Activated T-cell treated with anti-CD3 and anti-CD28 coated beads, Interleukin-2, amount 50 U/mL, for 72 hours (primary cell): Measurements from ENCODE around the gene FOXP1. TPM values are rescaled to one million over a fixed set of nuclear protein-coding genes. Genes with fewer than 3 reads are reported as not detected.

ENCODE experiments used
- ATAC-seq, 2 donors: fragments of 150-1000 bp; cut with Tn5 transposase; replicated peaks in 1 of 2; 2 replicates each; pipeline ENCODE4 v1.10.0; 2021; ENCODE audit warnings: moderate library complexity in 2 of 2, mild to moderate bottlenecking in 1 of 2
- DNase-seq, 2 donors: peaks; one replicate each; pipeline ENCODE4 v3.0.0; 2021 to 2022; ENCODE audit warnings: mixed read lengths in 1 of 2
- H3K27ac Mint-ChIP-seq: one replicate; pipeline ENCODE4 v1.8.0; 2022; ENCODE audit warnings: mild to moderate bottlenecking, moderate library complexity, mixed read lengths
- H3K27me3 Mint-ChIP-seq: one replicate; pipeline ENCODE4 v1.8.0; 2022; ENCODE audit warnings: low read depth, mixed read lengths
- H3K36me3 Mint-ChIP-seq, 2 donors: one replicate each; pipeline ENCODE4 v1.8.0; 2022; ENCODE audit warnings: mixed read lengths in 2 of 2, mild to moderate bottlenecking in 1 of 2; ENCODE audit not compliant: insufficient read depth in 2 of 2
- H3K4me1 Mint-ChIP-seq: one replicate; pipeline ENCODE4 v1.8.0; 2022; ENCODE audit warnings: low read depth, mixed read lengths
- H3K4me3 Mint-ChIP-seq, 2 donors: one replicate each; pipeline ENCODE4 v1.8.0; 2022; ENCODE audit warnings: mild to moderate bottlenecking in 2 of 2, mixed read lengths in 2 of 2, moderate library complexity in 2 of 2
- H3K9me3 Mint-ChIP-seq, 2 donors: one replicate each; pipeline ENCODE4 v1.8.0; 2022; ENCODE audit warnings: mixed read lengths in 2 of 2
- total RNA-seq, 2 donors: library from RNA; stranded (reverse); gene quantifications; one replicate each; pipeline ENCODE4 v1.2.3, GENCODE V29; 2022

Gene FOXP1
- total RNA-seq, 2 donors from 2014 or later, result 124 to 156 TPM

GRCh38 chr3:71166339-71167240 lies 416.9 kb downstream of the FOXP1 start:
- Mint-ChIP-seq H3K27ac (no peak overlapping the region), H3K36me3 (peaks cover 8 to 18% of the 10 kb centered on the region in 2 donors), H3K4me3 (no peak overlapping the region), H3K4me1 (peaks cover 49% of the 10 kb centered on the region), H3K9me3 (peaks cover 3 to 4% of the 10 kb centered on the region in 2 donors), H3K27me3 (no peaks in the 10 kb centered on the region)
- no peak for DNase-seq
- no peak for ATAC-seq

GRCh38 chr3:71164881-71165280 lies 418.6 kb downstream of the FOXP1 start:
- Mint-ChIP-seq H3K27me3 (no peaks in the 10 kb centered on the region), H3K4me3 (no peak overlapping the region), H3K27ac (no peak overlapping the region), H3K4me1 (peaks cover 65% of the 10 kb centered on the region), H3K36me3 (peaks cover 19 to 30% of the 10 kb centered on the region in 2 donors), H3K9me3 (peaks cover 10 to 11% of the 10 kb centered on the region in 2 donors)
- ATAC-seq (no peak), DNase-seq (no peak)

- ATAC-seq (no peak), DNase-seq (no peak)
- Mint-ChIP-seq H3K9me3 (peaks cover 10 to 11% of the 10 kb centered on the region in 2 donors), H3K36me3 (peaks cover 19 to 35% of the 10 kb centered on the region in 2 donors), H3K4me3 (no peak overlapping the region), H3K4me1 (peaks cover 67% of the 10 kb centered on the region), H3K27me3 (no peaks in the 10 kb centered on the region), H3K27ac (peak overlapping the region; percentile 46)
Observed at GRCh38 chr3:71163198-71163918, 420.2 kb downstream of the FOXP1 start.

- ATAC-seq, result no peak
- Mint-ChIP-seq H3K9me3 (peaks cover 10 to 11% of the 10 kb centered on the region in 2 donors), H3K4me1 (peaks cover 69% of the 10 kb centered on the region), H3K36me3 (peaks cover 19 to 38% of the 10 kb centered on the region in 2 donors), H3K4me3 (no peak overlapping the region), H3K27me3 (no peaks in the 10 kb centered on the region), H3K27ac (no peak overlapping the region)
- DNase-seq, result no peak
Observed at GRCh38 chr3:71162221-71162620, 421.3 kb downstream of the FOXP1 start.

- no peak for DNase-seq
- Mint-ChIP-seq H3K36me3 (peaks cover 18 to 33% of the 10 kb centered on the region in 2 donors), H3K27me3 (no peaks in the 10 kb centered on the region), H3K4me3 (peak overlapping the region; percentile 13 to 50), H3K27ac (peak overlapping the region; percentile 52), H3K4me1 (peaks cover 81% of the 10 kb centered on the region), H3K9me3 (peaks cover 9 to 11% of the 10 kb centered on the region in 2 donors)
- ATAC-seq, result peak; percentile 39 to 47
Observed at GRCh38 chr3:71160785-71161546, 422.6 kb downstream of the FOXP1 start.

GRCh38 chr3:71156062-71156665 lies 427.4 kb downstream of the FOXP1 start:
- Mint-ChIP-seq H3K27ac (no peak overlapping the region), H3K4me3 (no peak overlapping the region), H3K9me3 (peaks cover 3 to 4% of the 10 kb centered on the region in 2 donors), H3K27me3 (no peaks in the 10 kb centered on the region), H3K4me1 (peaks cover 95% of the 10 kb centered on the region), H3K36me3 (peaks cover 10 to 23% of the 10 kb centered on the region in 2 donors)
- ATAC-seq (no peak), DNase-seq (no peak)

GRCh38 chr3:71154846-71155245 lies 428.7 kb downstream of the FOXP1 start:
- no peaks in the 10 kb centered on the region for H3K27me3 Mint-ChIP-seq
- H3K4me1 Mint-ChIP-seq, result peaks cover 96% of the 10 kb centered on the region
- H3K27ac Mint-ChIP-seq, result no peak overlapping the region
- no peak overlapping the region for H3K4me3 Mint-ChIP-seq
- peaks cover 2 to 15% of the 10 kb centered on the region in 2 donors for H3K36me3 Mint-ChIP-seq
- ATAC-seq (no peak), DNase-seq (no peak)
- H3K9me3 Mint-ChIP-seq, result no peaks in the 10 kb centered on the region

- ATAC-seq, result no peak
- no peaks in the 10 kb centered on the region for H3K9me3 Mint-ChIP-seq
- no peak for DNase-seq
- peaks cover 92% of the 10 kb centered on the region for H3K4me1 Mint-ChIP-seq
- no peaks in the 10 kb centered on the region for H3K27me3 Mint-ChIP-seq
- no peak overlapping the region for H3K27ac Mint-ChIP-seq
- H3K4me3 Mint-ChIP-seq, result no peak overlapping the region
- H3K36me3 Mint-ChIP-seq, result peaks cover 2 to 11% of the 10 kb centered on the region in 2 donors
Observed at GRCh38 chr3:71153713-71154112, 429.8 kb downstream of the FOXP1 start.

GRCh38 chr3:71152892-71153265 lies 430.6 kb downstream of the FOXP1 start:
- Mint-ChIP-seq H3K9me3 (no peaks in the 10 kb centered on the region), H3K4me3 (no peak overlapping the region), H3K4me1 (peaks cover 88% of the 10 kb centered on the region), H3K27me3 (no peaks in the 10 kb centered on the region), H3K36me3 (peaks cover 2 to 6% of the 10 kb centered on the region in 2 donors), H3K27ac (no peak overlapping the region)
- DNase-seq, result no peak
- no peak for ATAC-seq

GRCh38 chr3:71152039-71152891 lies 431.3 kb downstream of the FOXP1 start:
- Mint-ChIP-seq H3K36me3 (peaks cover 2 to 6% of the 10 kb centered on the region in 2 donors), H3K9me3 (no peaks in the 10 kb centered on the region), H3K4me1 (peaks cover 82% of the 10 kb centered on the region), H3K27me3 (no peaks in the 10 kb centered on the region), H3K4me3 (no peak overlapping the region), H3K27ac (no peak overlapping the region)
- DNase-seq (no peak), ATAC-seq (no peak)

- peak overlapping the region; percentile 67 for H3K27ac Mint-ChIP-seq
Observed at GRCh38 chr3:71149959-71150954, 433.3 kb downstream of the FOXP1 start.

More at GRCh38 chr3:71149959-71150954, 433.3 kb downstream of the FOXP1 start:
- DNase-seq (no peak), ATAC-seq (peak; percentile 78 to 83)
- Mint-ChIP-seq H3K4me3 (peak overlapping the region; percentile 50 to 79), H3K27me3 (no peaks in the 10 kb centered on the region), H3K4me1 (peaks cover 80% of the 10 kb centered on the region), H3K9me3 (no peaks in the 10 kb centered on the region), H3K36me3 (no peaks in the 10 kb centered on the region)
